22Rv1 (cell line): ENCODE measurements around the gene CORO6.

Source experiments
- ZFX ChIP-seq: fragments of 450-650 bp; IDR thresholded peaks from 2 replicates; pipeline ENCODE4 v1.6.1; 2017; ENCODE audit warnings: antibody characterized with exemption, borderline replicate concordance
- TF ChIP-seq, protein P1 (sequence below): fragments of 450-650 bp; IDR thresholded peaks from 2 replicates; pipeline ENCODE4 v1.5.1; 2017; ENCODE audit warnings: mild to moderate bottlenecking

- TF ChIP-seq, protein P1, sequence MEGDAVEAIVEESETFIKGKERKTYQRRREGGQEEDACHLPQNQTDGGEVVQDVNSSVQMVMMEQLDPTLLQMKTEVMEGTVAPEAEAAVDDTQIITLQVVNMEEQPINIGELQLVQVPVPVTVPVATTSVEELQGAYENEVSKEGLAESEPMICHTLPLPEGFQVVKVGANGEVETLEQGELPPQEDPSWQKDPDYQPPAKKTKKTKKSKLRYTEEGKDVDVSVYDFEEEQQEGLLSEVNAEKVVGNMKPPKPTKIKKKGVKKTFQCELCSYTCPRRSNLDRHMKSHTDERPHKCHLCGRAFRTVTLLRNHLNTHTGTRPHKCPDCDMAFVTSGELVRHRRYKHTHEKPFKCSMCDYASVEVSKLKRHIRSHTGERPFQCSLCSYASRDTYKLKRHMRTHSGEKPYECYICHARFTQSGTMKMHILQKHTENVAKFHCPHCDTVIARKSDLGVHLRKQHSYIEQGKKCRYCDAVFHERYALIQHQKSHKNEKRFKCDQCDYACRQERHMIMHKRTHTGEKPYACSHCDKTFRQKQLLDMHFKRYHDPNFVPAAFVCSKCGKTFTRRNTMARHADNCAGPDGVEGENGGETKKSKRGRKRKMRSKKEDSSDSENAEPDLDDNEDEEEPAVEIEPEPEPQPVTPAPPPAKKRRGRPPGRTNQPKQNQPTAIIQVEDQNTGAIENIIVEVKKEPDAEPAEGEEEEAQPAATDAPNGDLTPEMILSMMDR = no peak
- TF ChIP-seq ZFX = no peak
Observed at GRCh38 chr17:29607557-29608195, 15.0 kb downstream of the CORO6 start.
